Lower lobe of right lung (tissue), 2 donors: Measurements from ENCODE around the gene MAMDC2. TPM values are rescaled to one million over a fixed set of nuclear protein-coding genes. Genes with fewer than 3 reads are reported as not detected.
A peak's percentile ranks its signal among the peaks of the same experiment; 100 is the strongest.

Source experiments
- ATAC-seq, 2 donors: fragments of 200-7000 bp; cut with Tn5 transposase; one replicate each; pipeline ENCODE4 v1.9.1; 2020 to 2022; ENCODE audit warnings: mild to moderate bottlenecking in 2 of 2, moderate library complexity in 2 of 2
- DNase-seq: peaks from one replicate; pipeline ENCODE4 v3.0.0-alpha.2; 2020
- H3K27ac ChIP-seq: fragments of 200-600 bp; one replicate; pipeline ENCODE4 v1.8.0; 2022
- H3K27me3 ChIP-seq: fragments of 200-600 bp; one replicate; pipeline ENCODE4 v1.8.0; 2022; ENCODE audit warnings: low read depth
- H3K36me3 ChIP-seq: fragments of 200-600 bp; one replicate; pipeline ENCODE4 v1.8.0; 2022; ENCODE audit warnings: mild to moderate bottlenecking
- H3K4me1 ChIP-seq: fragments of 200-600 bp; one replicate; pipeline ENCODE4 v1.8.0; 2022
- H3K4me3 ChIP-seq: fragments of 200-600 bp; one replicate; pipeline ENCODE4 v1.8.0; 2022; ENCODE audit warnings: mild to moderate bottlenecking
- H3K9me3 ChIP-seq: fragments of 200-600 bp; one replicate; pipeline ENCODE4 v1.8.0; 2022
- intact Hi-C: fragments of 100-400 bp; cut with DNase I; formaldehyde crosslinking; loops from one replicate; pipeline ENCODE4 v1.11.0; 2022
- total RNA-seq: library from RNA; stranded (reverse); fragmentation: NEBNext Ultra II Directional; extraction: Animal tissue kit (Norgen Biotek cat#: 25700); gene quantifications from one replicate; pipeline ENCODE4 v1.2.1, GENCODE V29; 2021
- TF ChIP-seq, protein P1 (sequence below): fragments of 200-600 bp; IDR thresholded peaks from one replicate; pipeline ENCODE4 v1.8.0; 2022; ENCODE audit warnings: antibody characterized with exemption, mild to moderate bottlenecking
- donor health status: DM: no; HTN: yes; CAD: no; lungs with severe emphysema.

MAMDC2 gene
- total RNA-seq, 1 donor from 2014 or later, result 35.1 TPM

DNA sequence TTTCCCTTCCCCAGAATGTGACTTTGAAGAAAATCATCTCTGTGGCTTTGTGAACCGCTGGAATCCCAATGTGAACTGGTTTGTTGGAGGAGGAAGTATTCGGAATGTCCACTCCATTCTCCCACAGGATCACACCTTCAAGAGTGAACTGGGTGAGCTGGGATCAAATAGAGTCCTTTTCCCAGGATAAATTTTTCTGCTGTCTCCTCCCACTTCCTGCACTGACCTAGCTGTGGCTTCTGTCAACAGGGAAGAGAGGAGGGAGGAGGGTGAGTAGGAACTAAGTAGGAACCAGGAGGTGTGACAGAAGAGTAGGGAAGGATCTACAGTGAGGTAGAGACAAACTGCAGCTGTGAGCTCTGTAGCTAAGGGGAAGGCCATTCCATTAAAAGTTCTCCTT, 69.3 kb downstream of the MAMDC2 start:
- ATAC-seq, result peak in 1 of 2 donors; percentile 30
- peaks cover 5% of the 10 kb centered on the region for H3K36me3 ChIP-seq
- intact Hi-C loops, result no loop called here

DNA sequence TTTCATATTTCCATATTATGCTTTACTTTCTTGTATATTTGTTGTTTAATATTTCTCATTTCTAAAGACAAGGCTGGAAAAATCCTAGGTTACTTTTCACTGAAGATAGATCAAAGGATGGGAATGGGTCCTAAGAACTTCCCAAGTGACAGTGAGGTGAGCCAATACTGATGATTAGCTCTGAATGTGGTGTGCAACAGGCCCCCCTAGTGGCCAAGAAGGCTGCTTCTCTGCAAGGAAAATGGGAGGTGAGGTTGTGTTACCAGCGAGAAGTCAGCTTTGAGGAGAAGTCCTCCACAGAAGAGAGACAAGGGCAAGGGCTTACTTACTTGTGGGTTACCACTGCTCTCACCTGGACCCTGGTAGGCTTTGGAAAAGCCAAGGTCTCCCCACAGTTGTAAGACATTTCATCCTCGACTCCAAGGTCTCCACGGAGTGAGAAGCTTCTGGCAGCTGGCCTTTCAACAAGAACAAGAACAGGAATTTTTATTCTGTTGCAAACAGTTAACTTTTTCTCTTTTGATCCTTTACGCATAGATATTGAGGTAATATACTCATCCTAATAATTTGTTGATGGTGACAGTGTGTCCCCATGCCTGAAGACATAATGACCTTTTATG, 69.9 kb downstream of the MAMDC2 start:
- no peaks in the 10 kb centered on the region for H3K9me3 ChIP-seq
- TF ChIP-seq, protein P1, sequence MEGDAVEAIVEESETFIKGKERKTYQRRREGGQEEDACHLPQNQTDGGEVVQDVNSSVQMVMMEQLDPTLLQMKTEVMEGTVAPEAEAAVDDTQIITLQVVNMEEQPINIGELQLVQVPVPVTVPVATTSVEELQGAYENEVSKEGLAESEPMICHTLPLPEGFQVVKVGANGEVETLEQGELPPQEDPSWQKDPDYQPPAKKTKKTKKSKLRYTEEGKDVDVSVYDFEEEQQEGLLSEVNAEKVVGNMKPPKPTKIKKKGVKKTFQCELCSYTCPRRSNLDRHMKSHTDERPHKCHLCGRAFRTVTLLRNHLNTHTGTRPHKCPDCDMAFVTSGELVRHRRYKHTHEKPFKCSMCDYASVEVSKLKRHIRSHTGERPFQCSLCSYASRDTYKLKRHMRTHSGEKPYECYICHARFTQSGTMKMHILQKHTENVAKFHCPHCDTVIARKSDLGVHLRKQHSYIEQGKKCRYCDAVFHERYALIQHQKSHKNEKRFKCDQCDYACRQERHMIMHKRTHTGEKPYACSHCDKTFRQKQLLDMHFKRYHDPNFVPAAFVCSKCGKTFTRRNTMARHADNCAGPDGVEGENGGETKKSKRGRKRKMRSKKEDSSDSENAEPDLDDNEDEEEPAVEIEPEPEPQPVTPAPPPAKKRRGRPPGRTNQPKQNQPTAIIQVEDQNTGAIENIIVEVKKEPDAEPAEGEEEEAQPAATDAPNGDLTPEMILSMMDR, result peak; percentile 76
- H3K4me3 ChIP-seq, result no peak overlapping the region
- peaks cover 5% of the 10 kb centered on the region for H3K36me3 ChIP-seq
- intact Hi-C loops, result no loop called here
- no peaks in the 10 kb centered on the region for H3K27me3 ChIP-seq
- H3K27ac ChIP-seq, result no peak overlapping the region
- ATAC-seq, result peak; percentile 68 to 70
- peak; percentile 56 for DNase-seq
- peaks cover 13% of the 10 kb centered on the region for H3K4me1 ChIP-seq

More for the DNA sequence above, 69.3 kb downstream of the MAMDC2 start:
- Histone ChIP-seq H3K9me3 (no peaks in the 10 kb centered on the region), H3K4me3 (no peak overlapping the region), H3K4me1 (peaks cover 13% of the 10 kb centered on the region), H3K27ac (no peak overlapping the region), H3K27me3 (no peaks in the 10 kb centered on the region)
- no peak for DNase-seq
- TF ChIP-seq, protein P1, result no peak

DNA sequence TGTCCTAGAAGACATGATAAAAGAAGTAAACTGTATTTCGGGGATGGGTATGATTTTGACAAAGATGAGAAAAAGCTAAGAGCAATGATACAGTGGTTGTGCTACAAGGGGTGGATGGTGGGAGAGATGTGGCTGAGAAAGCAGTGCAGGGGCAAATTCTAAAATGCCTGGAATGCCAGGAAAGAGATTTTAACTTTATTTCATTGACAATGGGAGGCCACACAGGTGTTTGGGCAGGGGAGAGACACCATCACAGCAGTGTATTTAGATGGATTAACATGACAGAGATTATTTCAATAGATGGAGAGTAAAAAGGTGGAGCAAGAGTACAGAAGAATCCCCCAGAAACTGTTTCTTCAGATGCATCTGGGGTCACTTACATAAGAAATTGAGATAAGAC, 71.2 kb downstream of the MAMDC2 start:
- Histone ChIP-seq H3K9me3 (no peaks in the 10 kb centered on the region), H3K4me1 (peaks cover 13% of the 10 kb centered on the region), H3K4me3 (no peak overlapping the region), H3K36me3 (no peaks in the 10 kb centered on the region), H3K27me3 (no peaks in the 10 kb centered on the region), H3K27ac (no peak overlapping the region)
- intact Hi-C loops, result no loop called here
- ATAC-seq (no peak), DNase-seq (no peak)
- TF ChIP-seq, protein P1, result no peak

DNA sequence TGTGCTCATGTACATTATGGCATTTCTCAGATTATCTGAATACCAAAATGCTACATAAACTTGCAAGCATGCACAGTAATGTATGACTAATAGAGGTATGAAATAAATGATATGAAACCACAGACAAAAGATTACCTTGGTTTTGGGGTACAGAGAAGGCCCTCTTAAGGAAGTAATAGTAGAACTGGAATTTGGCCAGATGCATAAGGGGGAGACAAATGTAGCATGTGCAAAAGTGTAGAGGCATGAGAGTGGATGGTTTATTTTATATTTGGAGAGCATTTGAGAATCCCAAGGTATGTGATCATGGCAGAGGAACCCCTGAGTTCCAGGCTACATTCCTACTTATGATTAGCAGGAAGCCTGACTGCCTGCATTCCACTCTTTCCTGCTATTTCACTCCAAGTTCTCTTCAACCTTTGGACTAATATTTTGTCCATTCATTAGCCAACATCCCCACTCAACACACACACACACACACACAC, 74.2 kb downstream of the MAMDC2 start:
- Histone ChIP-seq H3K4me1 (no peaks in the 10 kb centered on the region), H3K27me3 (no peaks in the 10 kb centered on the region), H3K27ac (no peak overlapping the region), H3K4me3 (no peak overlapping the region), H3K36me3 (no peaks in the 10 kb centered on the region), H3K9me3 (no peaks in the 10 kb centered on the region)
- TF ChIP-seq, protein P1, result no peak
- no peak for DNase-seq
- intact Hi-C loops, result no loop called here
- ATAC-seq, result no peak

DNA sequence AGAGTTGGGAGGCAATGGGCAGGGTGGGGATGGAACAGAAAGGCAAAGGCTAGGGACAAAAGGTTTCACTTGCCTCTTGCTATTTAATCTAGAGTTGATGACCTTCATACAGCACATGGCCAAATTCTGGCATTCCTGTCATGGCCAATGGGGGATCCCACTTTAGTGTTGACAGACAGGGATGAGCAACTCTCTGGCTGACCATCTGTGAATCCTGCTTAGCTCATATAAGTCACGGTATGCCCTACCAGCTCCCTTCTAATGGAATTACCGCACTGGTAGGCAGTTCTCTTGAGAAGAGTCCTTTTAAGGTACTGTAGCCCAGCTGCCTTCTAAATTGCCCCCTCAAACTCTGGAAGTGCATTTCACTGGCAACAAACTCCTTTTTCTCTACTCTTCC, 76.1 kb downstream of the MAMDC2 start:
- H3K27ac ChIP-seq, result no peak overlapping the region
- no peak for ATAC-seq

More for the DNA sequence above, 76.1 kb downstream of the MAMDC2 start:
- Histone ChIP-seq H3K36me3 (no peaks in the 10 kb centered on the region), H3K27me3 (no peaks in the 10 kb centered on the region), H3K9me3 (no peaks in the 10 kb centered on the region), H3K4me1 (no peaks in the 10 kb centered on the region), H3K4me3 (no peak overlapping the region)
- TF ChIP-seq, protein P1, result no peak
- DNase-seq, result no peak
- intact Hi-C loops, result no loop called here
